Measurements from ENCODE around the gene EIF2AK2.

EIF2AK2 gene

DNA sequence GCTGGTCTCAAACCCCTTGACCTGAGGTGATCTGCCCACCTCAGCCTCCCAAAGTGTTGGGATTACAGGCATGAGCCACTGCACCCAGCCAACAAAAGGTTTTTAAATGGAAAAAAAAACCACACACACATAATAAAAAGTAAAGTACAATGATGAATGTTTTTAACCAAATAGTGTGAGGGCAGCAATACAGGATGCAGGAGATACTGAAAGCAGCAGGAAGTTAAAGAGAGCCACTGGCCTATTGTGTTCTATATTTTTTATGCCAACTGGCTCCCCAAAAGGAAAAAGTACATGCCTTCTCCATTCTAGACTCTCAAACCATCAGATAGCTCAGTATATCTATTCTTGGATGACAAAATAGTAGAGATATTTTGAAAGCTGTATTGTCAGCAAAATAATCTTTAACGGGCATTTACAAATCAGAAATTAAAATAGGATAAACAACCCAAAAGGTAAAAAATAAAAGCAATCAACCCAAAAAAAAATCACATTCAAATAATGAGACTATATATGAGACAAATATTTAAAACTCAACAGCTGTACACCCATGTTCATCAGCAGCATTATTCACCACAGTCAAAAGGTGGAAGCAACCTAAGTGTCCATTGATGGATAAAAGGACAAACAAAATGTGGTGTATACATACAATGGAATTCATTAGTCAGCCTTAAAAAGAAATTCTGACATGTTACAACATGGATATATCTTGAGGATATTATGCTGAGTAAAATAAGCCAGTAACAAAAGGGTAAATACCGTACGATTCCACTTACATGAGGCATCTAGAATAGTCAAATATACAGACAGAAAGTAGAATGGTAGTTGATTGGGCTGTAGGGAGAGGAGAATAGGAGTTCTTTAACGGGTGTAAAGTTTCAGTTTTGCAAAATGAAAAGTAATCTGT is 46.2 kb downstream of the EIF2AK2 start:
- Histone ChIP-seq H3K27ac (no peak overlapping the region), H3K4me3 (no peak overlapping the region)

DNA sequence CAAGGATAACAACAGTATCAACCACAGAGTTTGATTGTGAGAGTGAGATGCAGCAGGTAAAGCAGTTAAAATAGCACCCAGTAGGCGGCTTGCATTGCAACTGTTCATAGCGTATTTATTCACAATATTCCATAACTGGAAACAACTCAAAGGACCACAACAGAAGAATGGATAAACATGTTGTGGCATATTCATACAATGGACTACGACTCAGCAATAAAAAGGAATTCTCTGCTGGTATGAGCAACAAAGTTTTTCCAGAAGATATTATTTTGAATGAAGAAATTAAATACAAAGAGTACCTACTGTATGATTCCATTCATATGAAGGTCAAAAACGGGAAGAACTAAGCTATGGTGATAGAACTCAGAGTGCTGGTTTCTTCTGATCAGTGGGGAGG is 47.3 kb downstream of the EIF2AK2 start:
- Histone ChIP-seq H3K27ac (no peak overlapping the region), H3K4me3 (no peak overlapping the region)

DNA sequence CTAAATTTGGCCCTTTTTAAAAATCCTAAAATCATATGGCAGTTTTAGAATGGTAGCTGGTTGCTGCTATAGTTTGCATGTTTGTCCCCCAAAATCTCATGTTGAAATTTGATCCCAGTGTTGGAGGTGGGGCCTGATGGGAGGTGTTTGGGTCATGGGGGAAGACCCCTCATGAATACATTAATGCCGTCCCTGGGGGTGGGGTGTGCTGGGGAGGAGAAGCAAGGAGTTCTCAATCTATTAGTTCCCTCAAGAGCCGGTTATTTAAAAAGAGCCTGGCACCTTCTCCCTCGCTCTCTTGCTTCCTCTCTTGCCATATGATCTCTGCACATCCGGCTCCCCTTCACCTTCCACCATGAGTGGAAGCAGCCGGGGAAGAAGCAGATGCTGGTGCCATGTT is 51.6 kb downstream of the EIF2AK2 start:
- H3K27ac ChIP-seq = no peak overlapping the region
- no peak overlapping the region for H3K4me3 ChIP-seq

DNA sequence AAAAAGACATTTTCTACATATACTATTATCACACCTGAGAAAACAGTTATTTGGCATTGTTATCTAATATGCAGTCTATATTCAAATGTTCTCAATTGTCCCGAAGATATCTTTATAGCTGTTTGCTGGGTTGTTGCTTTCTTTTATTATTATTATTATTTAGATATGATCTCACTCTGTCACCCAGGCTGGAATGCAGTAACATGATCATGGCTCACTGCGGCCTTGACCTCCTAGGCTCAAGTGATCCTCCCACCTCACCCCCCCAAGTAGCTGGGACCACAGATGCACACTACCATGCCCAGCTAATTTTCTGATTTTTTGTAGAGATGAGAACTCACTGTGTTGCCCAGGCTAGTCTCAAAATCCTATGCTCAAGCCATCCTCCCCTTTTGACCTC is 52.6 kb downstream of the EIF2AK2 start:
- H3K4me3 ChIP-seq = no peak overlapping the region
- no peak overlapping the region for H3K27ac ChIP-seq

DNA sequence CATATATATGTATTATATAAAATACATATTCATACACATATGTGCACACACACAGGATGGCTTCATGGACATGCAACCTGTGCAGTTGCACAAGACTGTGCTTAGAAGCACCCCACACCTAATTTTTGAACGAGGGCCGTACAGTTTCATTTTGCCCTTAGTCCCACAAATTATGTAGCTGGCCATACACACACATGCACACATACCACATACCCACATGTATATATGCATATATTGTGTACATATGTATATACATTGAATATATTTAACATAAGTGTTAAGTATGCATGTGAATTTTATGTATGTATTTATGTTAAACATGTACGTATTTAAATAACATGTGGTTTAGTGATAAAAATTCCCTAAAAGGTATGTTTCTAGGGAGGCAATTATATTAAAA is 54.2 kb downstream of the EIF2AK2 start:
- Histone ChIP-seq H3K4me3 (no peak overlapping the region), H3K27ac (no peak overlapping the region)

DNA sequence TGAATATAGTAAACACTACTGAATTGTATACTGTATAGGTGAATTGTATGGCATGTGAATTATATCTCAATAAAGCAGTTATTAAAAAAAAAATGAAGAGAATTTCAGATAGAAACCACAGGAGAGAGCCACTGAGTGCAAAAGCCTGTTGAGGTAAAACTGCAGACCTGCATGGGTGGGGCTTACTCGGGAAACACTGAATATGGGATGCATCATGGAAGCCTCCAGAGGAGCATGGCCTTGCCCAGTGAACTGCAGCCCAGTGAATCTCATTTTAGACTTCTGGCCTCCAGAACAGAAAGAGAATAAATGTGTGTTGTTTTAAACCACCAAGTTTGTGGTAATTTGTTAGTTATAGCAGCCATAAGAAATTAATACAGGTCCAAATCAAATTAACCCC is 56.7 kb downstream of the EIF2AK2 start:
- Histone ChIP-seq H3K4me3 (no peak overlapping the region), H3K27ac (no peak overlapping the region)

DNA sequence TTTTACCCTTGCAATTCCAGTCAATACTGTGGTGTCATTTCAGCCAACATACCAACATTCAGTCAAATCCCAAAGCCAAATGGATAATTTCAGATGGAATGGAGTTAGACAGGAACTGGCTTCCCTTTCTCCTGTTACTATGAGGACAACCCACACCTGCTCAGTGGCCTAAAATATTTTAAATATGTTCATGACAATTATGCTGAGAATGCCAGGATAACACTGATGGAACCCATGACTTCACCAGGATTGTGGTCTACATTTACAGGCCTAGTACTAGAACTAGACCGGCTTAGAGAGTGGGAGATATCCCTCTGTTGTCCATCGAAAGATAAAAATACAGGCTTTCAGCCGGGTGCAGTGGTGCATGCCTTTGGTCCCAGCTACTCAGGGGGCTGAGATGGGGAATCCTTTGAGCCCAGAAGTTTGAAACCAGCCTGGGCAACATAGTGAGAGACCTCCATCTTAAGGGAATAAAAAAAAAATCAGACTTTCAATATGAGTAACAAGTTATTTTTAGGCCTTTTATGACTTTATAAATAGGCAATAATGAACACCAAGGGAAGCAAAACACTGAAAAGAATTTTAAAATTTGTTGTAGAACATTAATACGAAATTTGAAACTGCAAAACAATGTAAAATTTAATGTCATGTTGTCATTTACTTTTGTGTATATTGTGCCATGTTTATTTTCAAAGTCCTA is 58.2 kb downstream of the EIF2AK2 start:
- Histone ChIP-seq H3K4me3 (no peak overlapping the region), H3K27ac (no peak overlapping the region)

DNA sequence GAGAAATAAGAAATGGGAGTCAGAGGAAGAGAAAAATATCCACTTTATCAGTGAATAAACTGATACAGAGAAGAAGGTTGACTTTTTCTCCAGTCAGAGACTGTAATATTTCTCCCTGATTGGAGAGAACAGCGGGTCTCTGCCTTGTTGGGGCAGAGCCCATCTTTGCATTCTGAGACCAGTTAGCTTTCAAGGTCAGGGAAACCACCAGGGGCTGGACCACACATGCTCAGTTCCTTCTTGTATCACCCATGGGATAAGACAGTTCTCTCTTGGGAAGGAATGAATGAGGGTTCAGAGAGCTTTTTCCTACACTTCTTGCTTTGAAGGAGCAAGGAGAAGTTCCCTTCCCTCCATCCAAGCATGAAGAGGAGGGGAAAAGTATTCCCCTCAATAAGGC is 60.2 kb downstream of the EIF2AK2 start:
- Histone ChIP-seq H3K4me3 (no peak overlapping the region), H3K27ac (no peak overlapping the region)

DNA sequence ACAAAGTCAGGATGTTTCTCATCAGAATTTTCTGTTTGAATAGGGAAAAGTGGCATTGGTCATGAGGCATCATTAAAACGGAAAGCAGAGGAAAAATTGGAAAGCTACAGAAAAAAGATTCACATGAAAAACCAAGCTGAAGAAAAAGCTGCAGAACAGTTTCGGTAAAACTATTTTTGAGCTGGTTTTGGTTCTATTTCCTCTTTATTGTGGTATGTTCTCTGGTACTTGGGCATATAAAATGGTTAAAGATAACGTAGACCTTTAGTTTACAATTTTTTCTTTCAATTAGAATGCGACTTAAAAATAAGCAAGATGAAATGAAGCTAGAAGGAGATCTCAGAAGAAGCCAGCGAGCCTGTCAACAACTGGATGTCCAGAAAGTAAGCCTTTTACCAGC is 64.9 kb downstream of the EIF2AK2 start:
- Histone ChIP-seq H3K4me3 (no peak overlapping the region), H3K27ac (no peak overlapping the region)

DNA sequence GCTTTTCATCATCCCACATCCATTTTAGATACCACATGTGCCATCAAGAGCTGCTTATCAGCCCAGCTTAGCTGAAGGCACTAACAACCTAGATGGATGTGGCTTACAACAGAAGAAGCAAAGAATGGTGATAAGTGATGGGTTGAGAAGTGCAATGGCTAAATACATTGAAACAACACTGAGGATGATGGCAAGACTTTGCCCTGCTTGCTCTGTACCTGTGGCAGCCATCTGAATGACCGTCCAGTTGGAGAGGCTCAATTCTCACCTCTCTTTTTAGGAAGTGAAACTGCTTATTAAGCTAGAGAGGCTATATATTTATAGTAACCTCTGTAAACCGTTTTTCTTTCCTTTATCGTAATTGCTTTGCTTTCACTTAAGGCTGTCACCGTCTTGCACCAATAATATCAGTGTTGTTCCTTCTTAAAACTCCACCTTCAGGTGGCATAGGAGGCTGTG is 66.7 kb downstream of the EIF2AK2 start:
- Histone ChIP-seq H3K4me3 (no peak overlapping the region), H3K27ac (peak overlapping the region in 1 of 21 experiments; percentile 19)

DNA sequence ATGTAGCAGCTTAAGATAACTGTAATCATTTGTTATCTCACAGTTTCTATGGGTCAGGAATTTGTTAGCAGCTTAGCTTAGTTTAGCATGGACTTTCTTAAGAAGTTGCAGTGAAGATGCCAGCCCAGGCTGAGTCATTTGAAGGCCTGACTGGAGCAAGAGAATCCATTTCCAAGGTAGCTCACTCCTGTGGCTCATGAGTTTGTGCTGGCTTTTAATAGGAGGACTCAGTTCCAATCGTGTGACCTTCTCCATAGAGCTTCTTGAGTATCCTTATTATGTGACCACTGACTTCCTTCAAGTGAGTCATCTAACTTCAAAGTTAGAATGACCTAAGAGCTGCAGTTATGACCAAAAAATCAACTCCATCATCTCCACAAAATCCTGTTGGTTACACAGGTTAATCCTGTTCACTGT is 71.0 kb downstream of the EIF2AK2 start:
- Histone ChIP-seq H3K27ac (no peak overlapping the region), H3K4me3 (no peak overlapping the region)

DNA sequence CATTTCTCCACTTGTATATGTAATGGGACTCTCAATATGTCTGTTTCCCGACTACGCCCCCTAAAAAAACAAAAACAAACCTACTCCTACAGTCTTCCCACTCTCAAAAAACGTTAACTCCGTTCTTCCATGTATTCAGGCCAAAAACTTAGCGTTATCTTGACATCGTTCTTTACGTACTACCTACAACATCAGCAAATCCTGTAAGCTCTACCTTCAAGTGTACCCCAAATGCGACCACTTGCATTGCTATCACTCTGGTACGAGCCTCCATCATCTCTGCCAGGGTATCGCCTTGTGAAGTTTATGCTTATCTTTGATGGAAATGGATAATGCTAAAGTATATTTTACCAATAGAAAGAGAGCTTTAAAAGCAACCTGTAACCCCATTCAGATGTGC is 72.0 kb downstream of the EIF2AK2 start:
- peak overlapping the region; percentile 65 to 95 (median 79) for H3K4me3 ChIP-seq
- peak overlapping the region in 19 of 21 experiments; percentile 56 to 90 (median 83) for H3K27ac ChIP-seq

DNA sequence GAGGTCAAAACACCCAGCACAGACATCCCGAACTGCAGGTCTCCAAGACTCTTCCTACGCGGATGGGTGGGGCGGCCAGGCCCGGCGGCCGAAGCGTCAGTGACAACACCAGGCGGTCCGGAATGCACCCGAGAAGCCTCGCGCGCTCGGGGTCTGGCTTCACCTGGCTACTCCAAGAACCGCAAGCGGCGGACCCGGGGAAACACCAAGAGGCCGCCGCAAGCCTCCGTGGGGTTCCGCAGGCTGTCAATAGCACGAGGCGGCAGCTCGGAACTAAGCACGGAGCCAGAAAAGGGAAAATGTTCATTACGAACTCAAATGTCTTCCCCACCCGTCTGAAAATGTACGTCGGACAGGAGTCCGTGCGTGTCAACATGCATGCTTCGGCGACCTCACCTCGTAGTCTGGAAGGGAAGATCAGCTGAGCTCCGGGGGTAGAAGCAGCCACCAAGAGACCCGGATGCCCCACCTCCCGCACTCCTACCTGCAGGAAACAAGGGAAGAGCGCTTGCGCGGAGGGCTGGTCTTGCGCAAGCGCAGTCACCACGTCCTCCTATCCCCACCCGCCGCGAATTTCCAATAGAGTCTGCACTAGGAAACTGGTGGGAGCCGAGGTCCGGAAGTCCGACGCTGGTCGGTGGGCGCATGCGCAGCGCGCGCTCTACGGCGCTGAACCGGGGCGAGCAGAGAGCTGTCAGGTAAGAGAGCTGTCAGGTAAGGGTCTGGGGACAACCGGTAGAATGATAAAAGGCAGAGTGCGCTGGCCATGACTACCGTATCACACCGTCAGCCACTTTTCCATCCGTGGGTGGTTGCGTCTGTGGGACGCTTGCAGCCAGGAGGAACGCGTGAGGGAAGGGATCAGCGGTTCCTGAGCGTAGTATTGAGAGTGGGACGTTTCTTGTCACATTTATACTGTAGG is 72.6 kb downstream of the EIF2AK2 start, which contains the start of the genes GPATCH11 and HEATR5B:
Gene GPATCH11, plus strand, starts transcription at position 646 of the 922 bp plus-strand sequence. CDS start 3,864 bp downstream, outside the sequence.
Gene HEATR5B, minus strand, starts transcription at position 500 of the 922 bp plus-strand sequence. CDS start 958 bp downstream, outside the sequence.
- H3K4me3 ChIP-seq = peak within 1 kb of the TSS; percentile 65 to 95 (median 79)
- peak within 1 kb of the TSS; percentile 65 to 90 (median 81) for H3K27ac ChIP-seq

DNA sequence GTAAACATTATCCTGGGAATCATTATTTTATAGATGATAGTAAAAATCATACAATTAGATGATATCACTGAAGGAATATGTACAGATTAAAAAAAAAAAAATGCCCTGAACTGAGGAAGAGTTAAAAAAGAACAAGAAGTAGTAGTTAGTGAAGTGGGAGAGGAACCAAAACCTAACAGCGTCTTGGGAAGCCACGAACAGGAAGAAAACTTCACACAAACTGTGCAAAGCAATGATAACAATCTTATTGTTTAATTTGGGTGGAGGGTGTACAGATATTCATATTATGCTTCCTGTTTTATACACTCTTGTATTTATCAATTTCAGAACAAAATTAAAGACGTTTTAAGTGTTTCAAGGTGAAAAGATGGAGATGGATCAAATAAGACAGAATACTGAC is 76.1 kb downstream of the EIF2AK2 start:
- Histone ChIP-seq H3K4me3 (no peak overlapping the region), H3K27ac (peak overlapping the region in 4 of 21 experiments; percentile 3 to 43 (median 14))

DNA sequence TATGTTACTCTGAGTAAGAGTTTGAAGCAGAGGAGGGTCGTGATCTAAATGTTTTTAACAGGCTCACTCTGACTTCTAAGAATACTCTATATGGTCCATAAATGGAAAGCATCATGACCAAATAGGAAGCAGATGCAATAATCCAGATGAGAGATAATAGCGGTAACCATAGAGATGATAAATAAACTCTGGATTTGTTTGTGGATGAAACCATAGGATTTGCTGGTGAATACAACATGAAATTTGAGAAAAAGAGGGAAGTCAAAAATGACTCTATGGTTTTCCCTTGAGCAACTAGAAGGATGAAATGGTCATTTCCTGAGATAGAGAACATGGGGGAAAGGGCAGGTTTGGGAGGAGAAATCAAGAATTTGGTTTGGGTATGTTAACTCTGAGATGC is 76.5 kb downstream of the EIF2AK2 start:
- Histone ChIP-seq H3K27ac (peak overlapping the region in 2 of 21 experiments; percentile 22 to 43), H3K4me3 (no peak overlapping the region)

DNA sequence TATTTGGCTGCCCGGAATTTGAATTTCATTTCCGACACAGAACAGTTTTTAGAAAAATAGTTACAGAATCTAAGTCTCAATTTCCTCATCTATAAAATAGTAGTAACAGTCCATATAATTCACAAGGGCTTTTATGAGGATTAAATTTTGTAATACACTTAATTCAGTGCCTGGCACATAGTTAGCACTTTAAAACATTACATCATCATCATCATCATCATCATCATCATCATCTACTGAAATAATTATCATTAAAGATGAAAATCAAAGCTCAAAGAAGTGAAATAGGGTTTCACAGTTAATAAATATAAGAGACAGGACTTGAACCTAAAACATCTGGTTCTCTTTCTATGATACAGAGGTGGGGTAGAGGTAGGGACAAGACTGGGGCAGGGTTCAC is 85.8 kb downstream of the EIF2AK2 start:
- no peak overlapping the region for H3K27ac ChIP-seq
- H3K4me3 ChIP-seq = no peak overlapping the region

DNA sequence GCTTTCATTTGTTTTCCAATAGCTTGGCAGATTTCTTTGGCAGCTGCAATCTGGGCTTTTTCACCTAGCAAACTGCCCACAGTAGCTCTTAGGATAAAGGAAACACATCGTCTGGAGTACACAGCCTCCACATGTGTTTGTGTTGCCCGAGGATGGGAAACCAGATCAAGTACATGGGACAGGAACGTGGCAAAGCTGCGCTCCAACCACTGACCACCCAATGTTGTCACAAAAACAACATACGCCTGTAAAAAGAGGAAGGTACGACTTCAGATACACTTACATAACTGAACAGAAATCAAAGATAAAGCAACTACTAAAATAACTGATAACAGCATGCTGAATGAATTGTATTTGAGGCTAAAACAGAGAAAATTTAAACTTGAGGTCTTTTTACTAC is 88.1 kb downstream of the EIF2AK2 start:
- no peak overlapping the region for H3K4me3 ChIP-seq
- H3K27ac ChIP-seq = no peak overlapping the region

DNA sequence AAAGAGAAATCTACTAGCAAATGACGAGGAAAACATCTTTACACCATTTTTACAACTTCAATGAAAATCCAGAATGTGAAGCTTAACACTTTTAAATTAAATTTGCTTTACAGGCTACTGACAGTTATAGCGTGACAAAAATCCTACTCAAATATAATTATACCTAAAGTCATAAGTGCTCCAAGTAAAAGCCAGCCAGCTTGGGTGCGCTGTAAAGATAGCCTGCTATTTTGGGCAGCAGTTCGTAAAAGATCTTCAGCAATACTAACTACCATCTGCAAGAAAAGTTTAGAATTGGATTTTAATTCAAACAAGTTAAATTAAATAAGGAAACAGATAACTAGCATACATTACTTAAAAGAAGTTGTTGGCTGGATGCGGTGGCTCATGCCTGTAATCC is 95.0 kb downstream of the EIF2AK2 start:
- no peak overlapping the region for H3K4me3 ChIP-seq
- no peak overlapping the region for H3K27ac ChIP-seq

DNA sequence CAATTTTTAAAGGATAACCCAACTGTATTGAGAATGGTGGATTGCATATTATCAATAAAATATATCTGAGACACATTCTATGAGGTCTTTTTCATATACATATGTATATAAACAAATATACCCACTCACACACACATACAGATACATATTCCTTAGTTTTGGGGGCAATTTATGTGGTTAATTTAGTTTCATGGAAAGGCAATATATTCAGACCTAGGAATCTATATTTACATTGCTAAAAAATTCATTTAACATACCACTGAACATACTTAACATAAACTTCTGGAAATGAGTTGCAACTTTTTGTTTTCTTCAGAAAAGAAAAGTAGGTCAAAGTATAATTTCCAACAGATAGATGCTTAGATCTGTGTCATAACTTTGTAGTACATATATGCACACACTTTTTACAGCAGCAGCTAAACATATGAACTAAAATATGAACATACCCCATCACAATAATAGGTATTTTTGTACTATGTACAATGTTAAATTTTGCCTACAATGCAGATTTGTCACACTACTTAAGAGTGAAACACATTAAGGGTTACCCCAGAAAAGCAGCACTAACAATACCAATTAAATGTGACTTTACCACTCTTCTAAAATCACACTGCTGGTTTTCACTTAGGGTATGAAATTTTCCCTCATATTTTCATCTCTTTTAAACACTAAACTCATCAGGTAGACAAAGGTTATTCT is 95.6 kb downstream of the EIF2AK2 start:
- Histone ChIP-seq H3K27ac (no peak overlapping the region), H3K4me3 (no peak overlapping the region)

All from skin epidermis (tissue), 12 donors.